Ramos (cell line): ENCODE data around the gene PBLD.

Experiments used
- in situ Hi-C: fragments of 300-500 bp; cut with MboI; formaldehyde crosslinking; loops from one replicate; pipeline ENCODE4 v1.14.3; 2022; ENCODE audit warnings: low sequenced_read_pairs; ENCODE audit not compliant: unreplicated experiment

PBLD gene

GRCh38 chr10:68239069-68239468, 93.7 kb downstream of the PBLD start:
- in situ Hi-C loops: no loop called here

- in situ Hi-C loops: no loop called here
These were observed 94.4 kb downstream of the PBLD start for GRCh38 chr10:68238371-68238770.

DNA sequence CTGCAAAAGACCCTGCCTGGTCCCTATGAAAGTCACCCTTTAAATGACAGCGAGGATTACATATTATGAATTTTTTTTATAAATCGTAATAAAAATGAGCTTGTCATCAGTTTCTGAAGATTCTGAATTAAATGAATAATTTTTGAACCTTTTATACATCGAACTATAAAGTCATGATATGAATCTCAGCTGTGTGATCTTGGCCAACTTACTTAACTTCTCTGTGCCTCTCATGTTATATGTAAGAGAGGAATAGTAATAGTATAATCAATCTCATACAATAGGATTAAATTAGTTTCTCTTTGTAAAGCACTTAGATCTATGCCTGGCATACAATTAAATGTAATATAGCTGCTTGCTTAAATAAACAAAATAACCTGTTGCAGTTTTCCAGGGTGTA, 95.6 kb downstream of the PBLD start:
- in situ Hi-C loops: no loop called here

DNA sequence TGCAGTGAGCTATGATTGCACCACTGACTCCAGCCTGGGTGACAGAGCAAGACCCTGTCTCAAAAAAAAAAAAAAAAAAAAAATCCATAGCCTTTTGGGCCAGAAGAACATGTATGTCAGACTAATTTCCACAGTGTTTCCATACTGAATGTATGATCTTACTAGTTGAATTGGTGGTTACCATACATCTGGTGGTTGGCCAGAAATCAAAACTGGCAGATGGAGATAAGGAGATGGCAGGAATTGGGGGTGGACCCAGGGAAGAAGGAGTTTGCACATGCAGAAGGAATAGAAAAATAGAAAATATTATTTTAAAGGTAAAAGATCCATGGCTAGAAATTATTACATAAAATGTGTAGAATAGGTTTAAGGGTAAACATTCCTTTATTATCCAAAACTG, 97.1 kb downstream of the PBLD start:
- in situ Hi-C loops: no loop called here

- in situ Hi-C loops: no loop called here
These were observed 97.6 kb downstream of the PBLD start for GRCh38 chr10:68235111-68235510.

GRCh38 chr10:68233046-68233445, 99.7 kb downstream of the PBLD start:
- in situ Hi-C loops: no loop called here
